ENCODE data around the gene SPATA31E1.

SPATA31E1 gene

GRCh38 chr9:87861332-87861731 is 21.3 kb upstream of the SPATA31E1 start:
- DNase-seq (ENCODE audit: extremely low spot score, insufficient read length, low read depth) (no peak), FAIRE-seq (no peak)

GRCh38 chr9:87862536-87863268 is 20.0 kb upstream of the SPATA31E1 start:
- no peak for DNase-seq (ENCODE audit: extremely low spot score, insufficient read length, low read depth)
- no peak for FAIRE-seq

- no peak for FAIRE-seq
- DNase-seq (ENCODE audit: extremely low spot score, insufficient read length, low read depth) = no peak
Observed at GRCh38 chr9:87863882-87864465, 18.7 kb upstream of the SPATA31E1 start.

GRCh38 chr9:87864915-87865314 is 17.8 kb upstream of the SPATA31E1 start:
- DNase-seq (ENCODE audit: extremely low spot score, insufficient read length, low read depth) (no peak), FAIRE-seq (no peak)

- DNase-seq (ENCODE audit: extremely low spot score, insufficient read length, low read depth) (no peak), FAIRE-seq (no peak)
Observed at GRCh38 chr9:87865626-87866025, 17.1 kb upstream of the SPATA31E1 start.

GRCh38 chr9:87867391-87867790 is 15.3 kb upstream of the SPATA31E1 start:
- no peak for FAIRE-seq
- no peak for DNase-seq (ENCODE audit: extremely low spot score, insufficient read length, low read depth)

- no peak for FAIRE-seq
Observed at GRCh38 chr9:87868175-87868574, 14.5 kb upstream of the SPATA31E1 start.

GRCh38 chr9:87868635-87869034 is 14.0 kb upstream of the SPATA31E1 start:
- DNase-seq (ENCODE audit: extremely low spot score, insufficient read length, low read depth) (no peak), FAIRE-seq (no peak)

More at GRCh38 chr9:87868175-87868574, 14.5 kb upstream of the SPATA31E1 start:
- DNase-seq (ENCODE audit: extremely low spot score, insufficient read length, low read depth) = no peak

GRCh38 chr9:87869082-87869481 is 13.6 kb upstream of the SPATA31E1 start:
- DNase-seq (ENCODE audit: extremely low spot score, insufficient read length, low read depth) (no peak), FAIRE-seq (no peak)

- FAIRE-seq = no peak
Observed at GRCh38 chr9:87871425-87872078, 11.1 kb upstream of the SPATA31E1 start.

GRCh38 chr9:87872079-87872624 is 10.5 kb upstream of the SPATA31E1 start:
- DNase-seq (ENCODE audit: extremely low spot score, insufficient read length, low read depth) = no peak
- FAIRE-seq = no peak

More at GRCh38 chr9:87871425-87872078, 11.1 kb upstream of the SPATA31E1 start:
- DNase-seq (ENCODE audit: extremely low spot score, insufficient read length, low read depth) = no peak

- DNase-seq (ENCODE audit: extremely low spot score, insufficient read length, low read depth) = no peak
- no peak for FAIRE-seq
Observed at GRCh38 chr9:87873607-87874303, 8.9 kb upstream of the SPATA31E1 start.

GRCh38 chr9:87874304-87874623 is 8.4 kb upstream of the SPATA31E1 start:
- no peak for FAIRE-seq
- no peak for DNase-seq (ENCODE audit: extremely low spot score, insufficient read length, low read depth)

- FAIRE-seq = no peak
- DNase-seq (ENCODE audit: extremely low spot score, insufficient read length, low read depth) = no peak
Observed at GRCh38 chr9:87875060-87875459, 7.6 kb upstream of the SPATA31E1 start.

- no peak for FAIRE-seq
- DNase-seq (ENCODE audit: extremely low spot score, insufficient read length, low read depth) = no peak
Observed at GRCh38 chr9:87875831-87876545, 6.7 kb upstream of the SPATA31E1 start.

GRCh38 chr9:87876708-87877107 is 6.0 kb upstream of the SPATA31E1 start:
- no peak for FAIRE-seq
- DNase-seq (ENCODE audit: extremely low spot score, insufficient read length, low read depth) = no peak

- no peak for FAIRE-seq
- no peak for DNase-seq (ENCODE audit: extremely low spot score, insufficient read length, low read depth)
Observed at GRCh38 chr9:87878989-87879511, 3.6 kb upstream of the SPATA31E1 start.

GRCh38 chr9:87880116-87880515 is 2.6 kb upstream of the SPATA31E1 start:
- FAIRE-seq = no peak
- DNase-seq (ENCODE audit: extremely low spot score, insufficient read length, low read depth) = no peak

- FAIRE-seq = no peak
- DNase-seq (ENCODE audit: extremely low spot score, insufficient read length, low read depth) = no peak
Observed at GRCh38 chr9:87880683-87881082, 2.0 kb upstream of the SPATA31E1 start.

- DNase-seq (ENCODE audit: extremely low spot score, insufficient read length, low read depth) = no peak
- FAIRE-seq = no peak
Observed at GRCh38 chr9:87883274-87883673, 597 bp downstream of the SPATA31E1 start.
